GM06990 (cell line): ENCODE results near the gene ANKH.

Experiments
- DNase-seq: peaks from one replicate; pipeline ENCODE4 v3.0.0-alpha.2; 2011; ENCODE audit not compliant: insufficient read length; ENCODE audit errors: extremely low read depth
- H3K27me3 ChIP-seq: replicated peaks from 2 replicates; pipeline ENCODE4 v1.6.0; 2011; ENCODE audit warnings: low read length; ENCODE audit not compliant: control insufficient read depth, insufficient read depth
- H3K36me3 ChIP-seq: 2 replicates; pipeline ENCODE4 v1.5.1; 2011; ENCODE audit warnings: low read length; ENCODE audit not compliant: control insufficient read depth, insufficient read depth
- H3K4me3 ChIP-seq: replicated peaks from 2 replicates; pipeline ENCODE4 v1.5.1; 2011; ENCODE audit warnings: low read depth, mild to moderate bottlenecking, control low read depth, low read length
- CTCF ChIP-seq: IDR thresholded peaks from 2 replicates; pipeline ENCODE4 v1.5.1; 2011; ENCODE audit warnings: low read length, control low read depth, mild to moderate bottlenecking, inconsistent platforms; ENCODE audit not compliant: insufficient read depth, poor library complexity, severe bottlenecking

ANKH gene

GRCh38 chr5:14766584-14766983 lies 105.0 kb downstream of the ANKH start:
- Histone ChIP-seq H3K4me3 (no peak overlapping the region), H3K36me3 (no peaks in the 10 kb centered on the region), H3K27me3 (no peaks in the 10 kb centered on the region)
- TF ChIP-seq CTCF = no peak
- DNase-seq = no peak

GRCh38 chr5:14765587-14765986 lies 106.0 kb downstream of the ANKH start:
- DNase-seq = no peak
- no peak for TF ChIP-seq CTCF
- H3K27me3 ChIP-seq = no peaks in the 10 kb centered on the region

GRCh38 chr5:14762549-14763216 lies 108.9 kb downstream of the ANKH start:
- no peak for TF ChIP-seq CTCF
- DNase-seq = no peak
- H3K36me3 ChIP-seq = no peaks in the 10 kb centered on the region
- no peaks in the 10 kb centered on the region for H3K27me3 ChIP-seq
- H3K4me3 ChIP-seq = no peak overlapping the region

More at GRCh38 chr5:14765587-14765986, 106.0 kb downstream of the ANKH start:
- Histone ChIP-seq H3K4me3 (no peak overlapping the region), H3K36me3 (no peaks in the 10 kb centered on the region)

- TF ChIP-seq CTCF = no peak
- no peak overlapping the region for H3K4me3 ChIP-seq
- no peaks in the 10 kb centered on the region for H3K36me3 ChIP-seq
- DNase-seq = no peak
- no peaks in the 10 kb centered on the region for H3K27me3 ChIP-seq
These were observed 111.0 kb downstream of the ANKH start for GRCh38 chr5:14760548-14761002.

- H3K27me3 ChIP-seq = no peaks in the 10 kb centered on the region
- H3K36me3 ChIP-seq = no peaks in the 10 kb centered on the region
- no peak for DNase-seq
- TF ChIP-seq CTCF = no peak
- no peak overlapping the region for H3K4me3 ChIP-seq
These were observed 111.6 kb downstream of the ANKH start for GRCh38 chr5:14759744-14760547.
